Stimulated activated CD8-positive, alpha-beta memory T cell treated with anti-CD3 and anti-CD28 coated beads, Interleukin-4, amount 100 ng/mL, for 48 hours (primary cell): Measurements from ENCODE around the gene SIGLEC7.
"Not testable (repeated sequence)": the region's sequence is repeated elsewhere in the genome, so short reads cannot be mapped to it uniquely, and the experiment has no call there.

Experiments used
- DNase-seq: peaks from one replicate; pipeline ENCODE4 v3.0.0-alpha.2; 2020

SIGLEC7 gene

GRCh38 chr19:51139299-51140014, 2.6 kb upstream of the SIGLEC7 start:
- no peak for DNase-seq

- no peak for DNase-seq
Measured at GRCh38 chr19:51140441-51140840, 1.7 kb upstream of the SIGLEC7 start.

GRCh38 chr19:51141181-51141580, 920 bp upstream of the SIGLEC7 start:
- no peak for DNase-seq

GRCh38 chr19:51142809-51143475, 841 bp downstream of the SIGLEC7 start:
- not testable (repeated sequence) for DNase-seq

DNA sequence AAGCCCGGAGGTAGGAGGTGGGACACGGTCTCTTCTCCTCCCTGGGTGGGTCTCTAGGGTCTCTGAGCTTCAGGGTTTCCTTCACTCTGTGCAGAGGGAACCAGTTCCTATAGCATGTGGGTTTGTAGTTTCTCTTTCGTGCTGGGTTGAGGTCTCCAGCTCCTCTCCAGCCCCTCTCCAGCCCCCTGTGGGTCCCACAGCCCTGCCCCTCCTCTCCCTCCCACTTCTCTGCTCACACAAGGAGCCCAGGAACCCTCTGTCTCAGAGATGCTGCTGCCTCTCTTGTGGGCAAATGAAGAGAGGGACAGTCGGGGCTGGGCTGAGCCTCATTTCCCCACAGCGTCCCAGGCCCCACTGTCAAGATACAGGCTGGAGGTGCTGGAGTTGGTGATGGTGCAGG, 1.4 kb downstream of the SIGLEC7 start:
- DNase-seq: no peak

DNA sequence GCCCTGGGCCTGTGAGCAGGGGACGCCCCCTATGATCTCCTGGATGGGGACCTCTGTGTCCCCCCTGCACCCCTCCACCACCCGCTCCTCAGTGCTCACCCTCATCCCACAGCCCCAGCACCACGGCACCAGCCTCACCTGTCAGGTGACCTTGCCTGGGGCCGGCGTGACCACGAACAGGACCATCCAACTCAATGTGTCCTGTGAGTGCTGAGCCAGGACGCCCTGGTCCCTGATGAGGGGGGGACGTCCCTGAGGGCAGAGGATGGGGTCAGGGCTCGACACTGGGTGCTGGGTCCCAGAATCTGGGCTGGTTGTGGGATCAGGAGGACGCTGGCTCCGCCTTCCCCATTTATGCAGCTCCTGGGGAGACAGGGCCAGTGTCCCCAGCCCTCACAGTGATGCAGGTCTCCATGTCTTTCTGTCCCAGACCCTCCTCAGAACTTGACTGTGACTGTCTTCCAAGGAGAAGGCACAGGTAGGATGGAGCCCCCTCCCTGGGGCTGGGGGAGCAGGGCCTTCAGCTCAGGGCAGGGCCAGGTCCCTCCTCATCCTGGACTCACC, 2.5 kb downstream of the SIGLEC7 start:
- no peak for DNase-seq

DNA sequence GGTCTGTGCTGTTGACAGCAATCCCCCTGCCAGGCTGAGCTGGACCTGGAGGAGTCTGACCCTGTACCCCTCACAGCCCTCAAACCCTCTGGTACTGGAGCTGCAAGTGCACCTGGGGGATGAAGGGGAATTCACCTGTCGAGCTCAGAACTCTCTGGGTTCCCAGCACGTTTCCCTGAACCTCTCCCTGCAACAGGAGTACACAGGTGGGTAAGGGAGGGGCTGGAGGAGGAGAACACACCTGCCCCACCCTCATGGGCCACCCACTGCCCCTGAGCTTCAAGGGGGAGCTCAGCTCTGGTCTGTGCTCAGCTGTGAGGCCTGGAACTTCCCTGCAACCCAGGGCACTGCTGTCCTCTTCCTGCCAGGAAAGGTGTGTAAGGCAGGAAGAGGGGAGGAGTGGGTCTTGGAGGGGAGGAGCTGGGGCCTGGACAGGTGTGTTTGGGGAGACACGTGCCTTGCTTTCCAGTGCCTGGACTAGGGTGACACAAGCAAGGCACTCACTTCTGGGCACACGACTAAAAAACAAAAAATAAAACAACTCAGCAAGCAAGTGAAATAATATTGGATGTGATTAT, 3.9 kb downstream of the SIGLEC7 start:
- no peak for DNase-seq

- DNase-seq: no peak
Measured at GRCh38 chr19:51146751-51147150, 4.7 kb downstream of the SIGLEC7 start.

GRCh38 chr19:51147663-51148062, 5.6 kb downstream of the SIGLEC7 start:
- DNase-seq: no peak

- no peak for DNase-seq
Measured at GRCh38 chr19:51148580-51148979, 6.5 kb downstream of the SIGLEC7 start.

- DNase-seq: no peak
Measured at GRCh38 chr19:51150627-51151026, 8.5 kb downstream of the SIGLEC7 start.

DNA sequence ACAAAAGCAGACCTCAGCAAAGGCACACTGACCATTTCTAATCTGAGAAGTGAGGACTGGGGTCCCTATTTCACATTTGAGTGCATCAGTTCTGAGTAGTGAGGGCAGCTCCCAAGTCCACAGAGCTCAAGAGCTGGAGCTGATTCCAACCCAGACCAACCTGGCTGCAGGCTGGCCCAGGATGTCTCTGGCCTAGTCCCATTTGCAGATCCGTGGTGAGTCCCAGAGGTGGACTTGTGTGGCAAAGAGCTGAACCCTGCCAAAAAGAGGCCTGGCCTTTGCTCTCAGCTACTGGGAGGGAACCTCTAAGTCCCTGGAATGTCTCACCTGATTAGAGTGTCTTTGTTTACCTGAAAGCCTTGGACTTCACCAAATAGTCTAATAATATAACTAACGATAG, 14.6 kb downstream of the SIGLEC7 start:
- DNase-seq: no peak

- DNase-seq: no peak
Measured at GRCh38 chr19:51157265-51157664, 15.2 kb downstream of the SIGLEC7 start.

GRCh38 chr19:51158474-51159129, 16.5 kb downstream of the SIGLEC7 start:
- peak; percentile 96 for DNase-seq

DNA sequence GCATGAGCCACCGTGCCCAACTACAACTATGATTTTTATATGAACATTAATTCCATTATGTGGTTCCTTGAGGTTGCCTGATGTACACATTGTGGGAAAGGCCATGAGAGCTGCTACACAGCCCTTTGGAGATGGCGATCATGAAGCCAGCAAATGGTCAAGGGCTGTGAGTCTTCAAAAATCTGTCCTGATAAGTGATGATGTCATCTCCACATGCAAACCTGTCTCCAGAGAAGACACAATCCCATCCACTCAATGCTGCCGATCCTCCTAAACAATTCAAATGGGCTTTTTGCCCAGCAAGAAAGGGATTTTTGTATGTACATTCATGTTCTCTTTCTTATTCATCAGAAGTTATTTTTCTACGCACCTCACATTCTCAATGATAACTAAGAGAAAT, 17.6 kb downstream of the SIGLEC7 start:
- DNase-seq: no peak

- DNase-seq: no peak
Measured at GRCh38 chr19:51161266-51161665, 19.2 kb downstream of the SIGLEC7 start.

- no peak for DNase-seq
Measured at GRCh38 chr19:51161867-51162496, 19.9 kb downstream of the SIGLEC7 start.

GRCh38 chr19:51163257-51163656, 21.2 kb downstream of the SIGLEC7 start:
- no peak for DNase-seq

- no peak for DNase-seq
Measured at GRCh38 chr19:51164215-51164614, 22.1 kb downstream of the SIGLEC7 start.

DNA sequence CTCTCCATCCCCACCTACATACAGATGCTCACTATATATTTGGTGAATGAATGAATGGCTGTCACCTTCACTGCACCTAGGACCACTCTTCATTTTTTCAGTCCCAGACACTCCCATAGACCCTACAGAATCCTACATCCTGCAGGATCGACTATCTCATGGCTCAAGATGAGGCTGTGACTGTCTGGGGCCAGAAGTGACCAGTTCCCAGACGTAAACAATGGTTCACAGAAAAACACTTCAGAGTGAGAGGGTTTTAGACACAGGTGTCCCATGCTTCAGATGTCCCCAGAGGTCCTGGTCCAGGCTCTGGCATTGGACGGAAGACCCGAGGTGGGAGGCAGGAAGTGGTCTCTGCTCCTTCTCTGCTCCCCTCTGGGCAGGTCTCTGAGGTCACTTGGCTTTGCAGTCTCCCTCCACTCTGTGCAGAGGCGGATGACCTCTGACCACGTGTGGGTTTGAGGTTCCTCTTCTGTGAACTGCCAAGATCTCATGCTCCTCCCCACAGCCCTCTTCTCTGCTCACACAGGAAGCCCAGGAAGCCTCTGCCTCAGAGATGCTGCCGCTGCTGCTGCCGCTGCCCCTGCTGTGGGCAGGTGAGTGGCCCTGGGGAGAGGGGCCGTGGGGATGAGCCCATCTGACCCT, 24.9 kb downstream of the SIGLEC7 start:
- DNase-seq: peak; percentile 36

GRCh38 chr19:51168564-51169282, 26.6 kb downstream of the SIGLEC7 start:
- no peak for DNase-seq
